NT2/D1 (cell line): Measurements from ENCODE around the gene LRRC10.

Experiments
- YY1 ChIP-seq: IDR thresholded peaks from 2 replicates; pipeline ENCODE4 v1.6.1; 2011; ENCODE audit not compliant: insufficient read length, insufficient read depth
- ZNF274 ChIP-seq: IDR thresholded peaks from 2 replicates; pipeline ENCODE4 v1.6.1; 2011; ENCODE audit warnings: mild to moderate bottlenecking, low read depth, low read length

DNA sequence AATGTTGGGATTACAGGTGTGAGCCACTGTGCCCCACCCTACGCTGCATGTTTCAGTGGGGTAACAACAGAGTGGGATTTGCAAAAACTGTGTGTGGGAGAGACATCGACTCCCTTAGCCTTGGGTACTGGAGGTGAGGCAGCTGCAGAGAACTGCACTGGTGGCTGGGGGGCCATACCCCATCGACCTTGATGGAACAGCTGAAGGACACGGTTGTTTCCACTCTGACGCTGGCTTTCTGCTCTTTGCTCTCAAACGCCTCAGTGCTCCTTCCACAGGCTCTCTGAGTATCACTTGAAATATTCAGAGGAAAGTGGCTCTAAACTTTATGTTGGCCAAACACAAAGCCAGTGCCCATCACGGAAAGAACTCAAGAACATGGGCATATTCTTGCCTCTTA lies 30.8 kb upstream of the LRRC10 start:
- TF ChIP-seq ZNF274 (no peak), YY1 (no peak)
